Measurements from ENCODE around the gene GSK3B.

DNA sequence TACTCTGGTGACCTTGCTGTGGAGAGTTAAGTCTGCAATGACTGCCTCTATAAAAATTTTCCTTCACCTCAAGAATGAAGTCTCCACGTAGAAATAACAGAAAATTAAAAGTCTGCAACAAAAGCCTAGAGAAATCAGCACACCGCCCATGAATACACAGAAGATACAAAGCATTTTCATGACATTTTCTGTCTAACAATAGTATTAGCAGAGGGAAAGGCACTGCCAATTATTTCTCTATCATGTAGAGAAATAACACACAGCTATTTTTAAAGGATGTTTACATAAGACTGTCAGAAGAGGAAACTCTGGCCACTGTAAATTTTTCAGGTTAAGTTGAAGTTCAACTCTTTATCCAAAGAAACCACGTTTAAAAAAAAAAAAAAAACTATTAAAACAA is 80.8 kb downstream of the GSK3B start:
- TF ChIP-seq, protein P1, sequence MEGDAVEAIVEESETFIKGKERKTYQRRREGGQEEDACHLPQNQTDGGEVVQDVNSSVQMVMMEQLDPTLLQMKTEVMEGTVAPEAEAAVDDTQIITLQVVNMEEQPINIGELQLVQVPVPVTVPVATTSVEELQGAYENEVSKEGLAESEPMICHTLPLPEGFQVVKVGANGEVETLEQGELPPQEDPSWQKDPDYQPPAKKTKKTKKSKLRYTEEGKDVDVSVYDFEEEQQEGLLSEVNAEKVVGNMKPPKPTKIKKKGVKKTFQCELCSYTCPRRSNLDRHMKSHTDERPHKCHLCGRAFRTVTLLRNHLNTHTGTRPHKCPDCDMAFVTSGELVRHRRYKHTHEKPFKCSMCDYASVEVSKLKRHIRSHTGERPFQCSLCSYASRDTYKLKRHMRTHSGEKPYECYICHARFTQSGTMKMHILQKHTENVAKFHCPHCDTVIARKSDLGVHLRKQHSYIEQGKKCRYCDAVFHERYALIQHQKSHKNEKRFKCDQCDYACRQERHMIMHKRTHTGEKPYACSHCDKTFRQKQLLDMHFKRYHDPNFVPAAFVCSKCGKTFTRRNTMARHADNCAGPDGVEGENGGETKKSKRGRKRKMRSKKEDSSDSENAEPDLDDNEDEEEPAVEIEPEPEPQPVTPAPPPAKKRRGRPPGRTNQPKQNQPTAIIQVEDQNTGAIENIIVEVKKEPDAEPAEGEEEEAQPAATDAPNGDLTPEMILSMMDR (IDR thresholded peaks at IDR 0.05) = no peak
- TF ChIP-seq POLR2A (IDR thresholded peaks at IDR 0.05) = no peak

Measured in thyroid gland (tissue), 4 donors.